ENCODE results near the gene UNC45B. TPM values are rescaled to one million over a fixed set of nuclear protein-coding genes. Genes with fewer than 3 reads are reported as not detected.

The UNC45B gene
- polyA plus RNA-seq, 1 donor from 2014 or later, result not detected

- Histone ChIP-seq H3K27me3 (ENCODE audit: insufficient read depth, low read depth, low read length) (no peaks in the 10 kb centered on the region), H3K9ac (ENCODE audit: low read length) (no peak overlapping the region), H3K27ac (ENCODE audit: low read length) (no peak overlapping the region), H3K9me2 (ENCODE audit: insufficient read depth, low read length) (no peaks in the 10 kb centered on the region), H4K20me1 (ENCODE audit: insufficient read depth) (no peaks in the 10 kb centered on the region), H3K4me3 (ENCODE audit: low read length) (no peak overlapping the region), H3F3A (ENCODE audit: insufficient read depth, low read length, poor library complexity, severe bottlenecking) (no peaks in the 10 kb centered on the region), H3K79me2 (replicated peaks; ENCODE audit: insufficient read depth, low read length) (no peaks in the 10 kb centered on the region), H3K36me3 (ENCODE audit: insufficient read depth, low read length) (no peaks in the 10 kb centered on the region), H3K4me2 (ENCODE audit: low read length) (no peak overlapping the region), H3K9me3 (ENCODE audit: low read length) (no peaks in the 10 kb centered on the region), H2AFZ (ENCODE audit: low read depth, low read length) (no peak overlapping the region)
- TF ChIP-seq EP300 (conservative IDR thresholded peaks at IDR 0.05; ENCODE audit: poor library complexity, severe bottlenecking) (no peak), SMC3 (conservative IDR thresholded peaks at IDR 0.05; ENCODE audit: poor library complexity) (no peak), MXI1 (conservative IDR thresholded peaks at IDR 0.05; ENCODE audit: poor library complexity, severe bottlenecking) (no peak), RAD21 (conservative IDR thresholded peaks at IDR 0.05) (no peak), TAF1 (IDR thresholded peaks at IDR 0.05; ENCODE audit: low read depth) (no peak), CTCF (IDR thresholded peaks at IDR 0.05; ENCODE audit: poor library complexity, severe bottlenecking) (no peak), EZH2 (IDR thresholded peaks at IDR 0.05; ENCODE audit: borderline replicate concordance, insufficient read depth, low read length, poor library complexity, severe bottlenecking) (no peak), POLR2AphosphoS5 (IDR thresholded peaks at IDR 0.05) (no peak)
- TF ChIP-seq, protein P1, sequence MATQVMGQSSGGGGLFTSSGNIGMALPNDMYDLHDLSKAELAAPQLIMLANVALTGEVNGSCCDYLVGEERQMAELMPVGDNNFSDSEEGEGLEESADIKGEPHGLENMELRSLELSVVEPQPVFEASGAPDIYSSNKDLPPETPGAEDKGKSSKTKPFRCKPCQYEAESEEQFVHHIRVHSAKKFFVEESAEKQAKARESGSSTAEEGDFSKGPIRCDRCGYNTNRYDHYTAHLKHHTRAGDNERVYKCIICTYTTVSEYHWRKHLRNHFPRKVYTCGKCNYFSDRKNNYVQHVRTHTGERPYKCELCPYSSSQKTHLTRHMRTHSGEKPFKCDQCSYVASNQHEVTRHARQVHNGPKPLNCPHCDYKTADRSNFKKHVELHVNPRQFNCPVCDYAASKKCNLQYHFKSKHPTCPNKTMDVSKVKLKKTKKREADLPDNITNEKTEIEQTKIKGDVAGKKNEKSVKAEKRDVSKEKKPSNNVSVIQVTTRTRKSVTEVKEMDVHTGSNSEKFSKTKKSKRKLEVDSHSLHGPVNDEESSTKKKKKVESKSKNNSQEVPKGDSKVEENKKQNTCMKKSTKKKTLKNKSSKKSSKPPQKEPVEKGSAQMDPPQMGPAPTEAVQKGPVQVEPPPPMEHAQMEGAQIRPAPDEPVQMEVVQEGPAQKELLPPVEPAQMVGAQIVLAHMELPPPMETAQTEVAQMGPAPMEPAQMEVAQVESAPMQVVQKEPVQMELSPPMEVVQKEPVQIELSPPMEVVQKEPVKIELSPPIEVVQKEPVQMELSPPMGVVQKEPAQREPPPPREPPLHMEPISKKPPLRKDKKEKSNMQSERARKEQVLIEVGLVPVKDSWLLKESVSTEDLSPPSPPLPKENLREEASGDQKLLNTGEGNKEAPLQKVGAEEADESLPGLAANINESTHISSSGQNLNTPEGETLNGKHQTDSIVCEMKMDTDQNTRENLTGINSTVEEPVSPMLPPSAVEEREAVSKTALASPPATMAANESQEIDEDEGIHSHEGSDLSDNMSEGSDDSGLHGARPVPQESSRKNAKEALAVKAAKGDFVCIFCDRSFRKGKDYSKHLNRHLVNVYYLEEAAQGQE (IDR thresholded peaks at IDR 0.05; ENCODE audit: borderline replicate concordance), result no peak
Observed at GRCh38 chr17:35218915-35219314, 71.3 kb downstream of the UNC45B start.

GRCh38 chr17:35222452-35222851 lies 74.8 kb downstream of the UNC45B start:
- TF ChIP-seq, protein P1 (IDR thresholded peaks at IDR 0.05; ENCODE audit: borderline replicate concordance), result no peak
- no peak for TF ChIP-seq TAF1 (IDR thresholded peaks at IDR 0.05; ENCODE audit: low read depth)
- TF ChIP-seq RAD21 (conservative IDR thresholded peaks at IDR 0.05), result no peak
- no peak for TF ChIP-seq MXI1 (conservative IDR thresholded peaks at IDR 0.05; ENCODE audit: poor library complexity, severe bottlenecking)
- TF ChIP-seq POLR2AphosphoS5 (IDR thresholded peaks at IDR 0.05), result no peak
- no peak overlapping the region for H3K9ac ChIP-seq (ENCODE audit: low read length)
- no peaks in the 10 kb centered on the region for H3F3A ChIP-seq (ENCODE audit: insufficient read depth, low read length, poor library complexity, severe bottlenecking)
- H3K36me3 ChIP-seq (ENCODE audit: insufficient read depth, low read length), result no peaks in the 10 kb centered on the region
- H3K4me2 ChIP-seq (ENCODE audit: low read length), result no peak overlapping the region
- no peaks in the 10 kb centered on the region for H4K20me1 ChIP-seq (ENCODE audit: insufficient read depth)
- H3K9me3 ChIP-seq (ENCODE audit: low read length), result no peaks in the 10 kb centered on the region
- H3K27ac ChIP-seq (ENCODE audit: low read length), result no peak overlapping the region
- no peak overlapping the region for H2AFZ ChIP-seq (ENCODE audit: low read depth, low read length)
- no peak overlapping the region for H3K4me3 ChIP-seq (ENCODE audit: low read length)
- no peaks in the 10 kb centered on the region for H3K9me2 ChIP-seq (ENCODE audit: insufficient read depth, low read length)
- H3K79me2 ChIP-seq (replicated peaks; ENCODE audit: insufficient read depth, low read length), result no peaks in the 10 kb centered on the region
- H3K27me3 ChIP-seq (ENCODE audit: insufficient read depth, low read depth, low read length), result no peaks in the 10 kb centered on the region
